Keratinocyte (primary cell): ENCODE data around the gene ZP2. TPM values are rescaled to one million over a fixed set of nuclear protein-coding genes. Genes with fewer than 3 reads are reported as not detected.

ENCODE experiments used
- DNase-seq: peaks from one replicate; pipeline ENCODE4 v3.0.0-alpha.2; 2011; ENCODE audit warnings: low read depth, missing footprints, low spot score
- FAIRE-seq: peaks from 2 replicates; lab custom pipeline; 2011; peaks lifted over from hg19 to GRCh38; lab: Jason Lieb, UNC
- H2AFZ ChIP-seq: 2 replicates; pipeline ENCODE4 v1.6.0; 2012; ENCODE audit warnings: low read length, control low read depth, inconsistent platforms; ENCODE audit not compliant: control insufficient read depth
- H3K27ac ChIP-seq: 2 replicates; pipeline ENCODE4 v1.5.1; 2011; ENCODE audit warnings: low read length; ENCODE audit not compliant: control insufficient read depth, insufficient read depth
- H3K27me3 ChIP-seq: 3 replicates; pipeline ENCODE4 v1.6.0; 2011; ENCODE audit warnings: low read length; ENCODE audit not compliant: control insufficient read depth, insufficient read depth; ENCODE audit errors: extremely low read depth
- H3K36me3 ChIP-seq, 2 experiments: 2 replicates in 1 of 2; 3 replicates in 1 of 2; pipeline ENCODE4 v1.5.1; 2011; ENCODE audit warnings: low read length in 2 of 2, mild to moderate bottlenecking in 1 of 2; ENCODE audit not compliant: control insufficient read depth in 2 of 2, insufficient read depth in 2 of 2; ENCODE audit errors: extremely low read depth in 1 of 2
- H3K4me1 ChIP-seq: 3 replicates; pipeline ENCODE4 v1.5.1; 2011; ENCODE audit warnings: low read length; ENCODE audit not compliant: control insufficient read depth, insufficient read depth; ENCODE audit errors: extremely low read depth
- H3K4me2 ChIP-seq: 3 replicates; pipeline ENCODE4 v1.6.0; 2011; ENCODE audit warnings: low read depth, low read length; ENCODE audit not compliant: control insufficient read depth, insufficient read depth; ENCODE audit errors: extremely low read depth
- H3K4me3 ChIP-seq, 3 experiments: fragments of 200-600 bp in 1 of 3; sonication (generic) in 1 of 3; 2 replicates in 2 of 3; 3 replicates in 1 of 3; pipeline ENCODE4 v1.5.1; 2011 to 2016; ENCODE audit warnings: low read length in 3 of 3, mild to moderate bottlenecking in 3 of 3, control low read depth in 2 of 3, inconsistent platforms in 1 of 3, low read depth in 1 of 3, mixed read lengths in 1 of 3, mixed run types in 1 of 3, moderate library complexity in 1 of 3; ENCODE audit not compliant: control insufficient read depth in 2 of 3, insufficient read depth in 2 of 3; ENCODE audit errors: extremely low read depth in 1 of 3
- H3K79me2 ChIP-seq: 2 replicates; pipeline ENCODE4 v1.6.0; 2012; ENCODE audit warnings: low read length; ENCODE audit not compliant: control insufficient read depth, insufficient read depth
- H3K9ac ChIP-seq: 3 replicates; pipeline ENCODE4 v1.6.0; 2011; ENCODE audit warnings: low read length; ENCODE audit not compliant: control insufficient read depth, insufficient read depth; ENCODE audit errors: extremely low read depth
- H3K9me1 ChIP-seq: 3 replicates; pipeline ENCODE4 v1.6.0; 2011; ENCODE audit warnings: low read length; ENCODE audit not compliant: control insufficient read depth, insufficient read depth; ENCODE audit errors: extremely low read depth
- H3K9me3 ChIP-seq: 2 replicates; pipeline ENCODE4 v1.5.1; 2012; ENCODE audit warnings: low read depth, low read length; ENCODE audit not compliant: control insufficient read depth
- H4K20me1 ChIP-seq: 3 replicates; pipeline ENCODE4 v1.6.0; 2011; ENCODE audit warnings: low read length; ENCODE audit not compliant: control insufficient read depth, insufficient read depth; ENCODE audit errors: extremely low read depth
- CTCF ChIP-seq, 3 experiments: IDR thresholded peaks in 1 of 3; conservative IDR thresholded peaks in 1 of 3; optimal IDR thresholded peaks in 1 of 3; 2 replicates in 2 of 3; 3 replicates in 1 of 3; pipeline versions ENCODE3 to v1.5.1; 2011; ENCODE audit warnings: low read length in 3 of 3, mild to moderate bottlenecking in 3 of 3, moderate library complexity in 2 of 3, control low read depth in 1 of 3, inconsistent platforms in 1 of 3; ENCODE audit not compliant: insufficient read depth in 2 of 3; ENCODE audit errors: extremely low read depth in 1 of 3
- EZH2 ChIP-seq: IDR thresholded peaks from one replicate; pipeline ENCODE4 v1.6.1; 2012; ENCODE audit warnings: inconsistent platforms, mild to moderate bottlenecking, low read length, moderate library complexity
- dilution Hi-C: fragments of 300-500 bp; cut with MboI; formaldehyde crosslinking; loops from one replicate; pipeline ENCODE4 v1.7.0; 2020; ENCODE audit warnings: low sequenced_read_pairs; ENCODE audit not compliant: extremely low pct_ligation_motif_present
- polyA plus RNA-seq, 5 experiments: library from polyadenylated mRNA; depleted of rRNA in 3 of 5; stranded (reverse) in 3 of 5; stranded (forward) in 1 of 5; unstranded in 1 of 5; fragments of >200 nt; gene quantifications; 1 replicate in 1 of 5; 2 replicates in 3 of 5; 3 replicates in 1 of 5; pipeline versions ENCODE4 v1.2.1 to v1.2.3, GENCODE V29; 2011 to 2012; ENCODE audit warnings: missing spikeins in 2 of 5, low read depth in 1 of 5, low replicate concordance in 1 of 5

ZP2 gene
- polyA plus RNA-seq, 1 donor (not counting 4 experiments of a cell fraction or from before 2014, with no cell fraction given) = not detected

- H3K79me2 ChIP-seq = no peaks in the 10 kb centered on the region
- H3K27me3 ChIP-seq = no peaks in the 10 kb centered on the region
- DNase-seq (no peak), FAIRE-seq (no peak)
- H3K4me1 ChIP-seq = no peaks in the 10 kb centered on the region
- no peak overlapping the region for H3K9ac ChIP-seq
- H3K27ac ChIP-seq = no peak overlapping the region
- no peak overlapping the region for H3K4me3 ChIP-seq
- dilution Hi-C loops = no loop called here
- no peaks in the 10 kb centered on the region for H4K20me1 ChIP-seq
- no peaks in the 10 kb centered on the region for H3K9me1 ChIP-seq
- no peak overlapping the region for H2AFZ ChIP-seq
- TF ChIP-seq EZH2 = no peak
- no peak for TF ChIP-seq CTCF (optimal IDR thresholded peaks at IDR 0.05 in 1 of 3, IDR thresholded peaks at IDR 0.05 in 1 of 3, conservative IDR thresholded peaks at IDR 0.05 in 1 of 3; ENCODE audit: extremely low read depth in 1 of 3, insufficient read depth in 2 of 3, low read length in 3 of 3)
- H3K4me2 ChIP-seq = no peak overlapping the region
- no peaks in the 10 kb centered on the region for H3K36me3 ChIP-seq
- H3K9me3 ChIP-seq = no peaks in the 10 kb centered on the region
These were observed 6.8 kb upstream of the ZP2 start for GRCh38 chr16:21218153-21218552.

- no peak for FAIRE-seq
- H3K27me3 ChIP-seq = no peaks in the 10 kb centered on the region
These were observed 5.7 kb upstream of the ZP2 start for GRCh38 chr16:21217121-21217520.

More at GRCh38 chr16:21217121-21217520, 5.7 kb upstream of the ZP2 start:
- no peak overlapping the region for H3K9ac ChIP-seq
- H3K4me1 ChIP-seq = no peaks in the 10 kb centered on the region
- H2AFZ ChIP-seq = no peak overlapping the region
- H3K27ac ChIP-seq = no peak overlapping the region
- no peak for DNase-seq
- no peak for TF ChIP-seq EZH2
- TF ChIP-seq CTCF (optimal IDR thresholded peaks at IDR 0.05 in 1 of 3, IDR thresholded peaks at IDR 0.05 in 1 of 3, conservative IDR thresholded peaks at IDR 0.05 in 1 of 3; ENCODE audit: extremely low read depth in 1 of 3, insufficient read depth in 2 of 3, low read length in 3 of 3) = no peak
- H4K20me1 ChIP-seq = no peaks in the 10 kb centered on the region
- H3K4me2 ChIP-seq = no peak overlapping the region
- no peaks in the 10 kb centered on the region for H3K79me2 ChIP-seq
- no peaks in the 10 kb centered on the region for H3K9me3 ChIP-seq
- H3K9me1 ChIP-seq = no peaks in the 10 kb centered on the region
- H3K4me3 ChIP-seq = no peak overlapping the region
- dilution Hi-C loops = no loop called here
- no peaks in the 10 kb centered on the region for H3K36me3 ChIP-seq
